VCaP (cell line): ENCODE measurements around the gene EEFSEC.

Source experiments
- H3K27ac ChIP-seq: fragments of 450-650 bp; 2 replicates; pipeline ENCODE4 v1.5.1; 2017
- TF ChIP-seq, protein P1 (sequence below): fragments of 450-650 bp; conservative IDR thresholded peaks from 2 replicates; pipeline ENCODE4 v1.5.1; 2017; ENCODE audit warnings: mild to moderate bottlenecking, moderate library complexity

EEFSEC gene

GRCh38 chr3:128198313-128198712 lies 45.0 kb downstream of the EEFSEC start:
- no peak overlapping the region for H3K27ac ChIP-seq
- TF ChIP-seq, protein P1, sequence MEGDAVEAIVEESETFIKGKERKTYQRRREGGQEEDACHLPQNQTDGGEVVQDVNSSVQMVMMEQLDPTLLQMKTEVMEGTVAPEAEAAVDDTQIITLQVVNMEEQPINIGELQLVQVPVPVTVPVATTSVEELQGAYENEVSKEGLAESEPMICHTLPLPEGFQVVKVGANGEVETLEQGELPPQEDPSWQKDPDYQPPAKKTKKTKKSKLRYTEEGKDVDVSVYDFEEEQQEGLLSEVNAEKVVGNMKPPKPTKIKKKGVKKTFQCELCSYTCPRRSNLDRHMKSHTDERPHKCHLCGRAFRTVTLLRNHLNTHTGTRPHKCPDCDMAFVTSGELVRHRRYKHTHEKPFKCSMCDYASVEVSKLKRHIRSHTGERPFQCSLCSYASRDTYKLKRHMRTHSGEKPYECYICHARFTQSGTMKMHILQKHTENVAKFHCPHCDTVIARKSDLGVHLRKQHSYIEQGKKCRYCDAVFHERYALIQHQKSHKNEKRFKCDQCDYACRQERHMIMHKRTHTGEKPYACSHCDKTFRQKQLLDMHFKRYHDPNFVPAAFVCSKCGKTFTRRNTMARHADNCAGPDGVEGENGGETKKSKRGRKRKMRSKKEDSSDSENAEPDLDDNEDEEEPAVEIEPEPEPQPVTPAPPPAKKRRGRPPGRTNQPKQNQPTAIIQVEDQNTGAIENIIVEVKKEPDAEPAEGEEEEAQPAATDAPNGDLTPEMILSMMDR: no peak

- no peak overlapping the region for H3K27ac ChIP-seq
- TF ChIP-seq, protein P1: no peak
These were observed 45.8 kb downstream of the EEFSEC start for GRCh38 chr3:128199110-128199509.

GRCh38 chr3:128201158-128201755 lies 48.0 kb downstream of the EEFSEC start:
- TF ChIP-seq, protein P1: no peak
- no peak overlapping the region for H3K27ac ChIP-seq

DNA sequence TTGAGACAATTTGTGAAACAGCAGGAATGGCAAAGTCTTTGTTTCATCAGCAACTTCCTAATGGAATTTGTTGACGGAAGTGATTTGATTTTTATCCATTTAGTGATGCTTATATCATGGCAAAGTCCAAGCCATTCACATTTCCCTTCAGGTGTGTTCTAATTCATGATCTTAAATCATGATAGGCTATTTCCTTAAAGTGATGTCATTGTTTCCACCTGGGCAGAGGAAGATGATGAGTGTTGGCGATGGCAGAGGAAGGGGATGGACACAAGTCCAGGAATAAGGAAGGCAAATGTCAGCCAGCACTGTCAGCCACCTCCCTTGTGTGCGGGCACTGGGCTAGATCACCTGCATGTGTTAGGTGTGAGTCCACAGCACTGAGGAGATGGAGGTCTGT lies 49.9 kb downstream of the EEFSEC start:
- TF ChIP-seq, protein P1: no peak

GRCh38 chr3:128205558-128206145 lies 52.4 kb downstream of the EEFSEC start:
- peak overlapping the region; percentile 76 for H3K27ac ChIP-seq
- TF ChIP-seq, protein P1: no peak

More for the DNA sequence above, 49.9 kb downstream of the EEFSEC start:
- H3K27ac ChIP-seq: no peak overlapping the region

GRCh38 chr3:128207951-128208350 lies 54.7 kb downstream of the EEFSEC start:
- no peak overlapping the region for H3K27ac ChIP-seq

GRCh38 chr3:128210711-128211110 lies 57.4 kb downstream of the EEFSEC start:
- TF ChIP-seq, protein P1: no peak
- no peak overlapping the region for H3K27ac ChIP-seq

More at GRCh38 chr3:128207951-128208350, 54.7 kb downstream of the EEFSEC start:
- TF ChIP-seq, protein P1: no peak
